AG04449 (cell line): Measurements from ENCODE around the gene MS4A4E.
"Not testable (repeated sequence)": the region's sequence is repeated elsewhere in the genome, so short reads cannot be mapped to it uniquely, and the experiment has no call there.

Experiments
- CTCF ChIA-PET: fragments of 350-600 bp; formaldehyde crosslinking; extraction: SDS; loops from one replicate; lab custom pipeline; 2021; ENCODE audit warnings: antibody characterized with exemption; lab: Yijun Ruan, JAX
- POLR2A ChIA-PET: fragments of 400-600, 350-600 bp; formaldehyde crosslinking; extraction: SDS; loops from one replicate; lab custom pipeline; 2020; ENCODE audit warnings: antibody characterized with exemption, inconsistent platforms; lab: Yijun Ruan, JAX
- DNase-seq: peaks from one replicate; pipeline ENCODE4 v3.0.0-alpha.2; 2010; ENCODE audit warnings: low read depth, low spot score
- H3K4me3 ChIP-seq: 2 replicates; pipeline ENCODE4 v1.5.1; 2011; ENCODE audit warnings: low read depth, mild to moderate bottlenecking, control low read depth, low read length
- CTCF ChIP-seq: IDR thresholded peaks from one replicate; pipeline ENCODE4 v1.5.1; 2011; ENCODE audit warnings: mild to moderate bottlenecking, moderate library complexity, low read length, control low read depth, inconsistent platforms; ENCODE audit not compliant: insufficient read depth; ENCODE audit errors: missing control alignments

Gene MS4A4E

GRCh38 chr11:60242740-60243239 is at the start of gene MS4A4E:
TSS of gene MS4A4E (minus strand) at chr11:60243137. CDS start at chr11:60230055, 13,082 bp downstream.
- no peak for TF ChIP-seq CTCF
- CTCF ChIA-PET: no interaction called here
- H3K4me3 ChIP-seq: no peak within 1 kb of the TSS
- POLR2A ChIA-PET: no interaction called here
- no peak for DNase-seq

- H3K4me3 ChIP-seq: no peak overlapping the region
- no peak for TF ChIP-seq CTCF
- no peak for DNase-seq
- ChIA-PET CTCF (no interaction called here), POLR2A (no interaction called here)
Measured at GRCh38 chr11:60292145-60292544, 49.2 kb upstream of the MS4A4E start.

- no peak overlapping the region for H3K4me3 ChIP-seq
- no peak for DNase-seq
- ChIA-PET CTCF (no interaction called here), POLR2A (no interaction called here)
- no peak for TF ChIP-seq CTCF
Measured at GRCh38 chr11:60288531-60288930, 45.6 kb upstream of the MS4A4E start.

- POLR2A ChIA-PET, H3K4me3 ChIP-seq, CTCF ChIA-PET, DNase-seq: not testable (repeated sequence)
Measured at GRCh38 chr11:60285411-60286126, 42.6 kb upstream of the MS4A4E start.

GRCh38 chr11:60282286-60282685 is 39.3 kb upstream of the MS4A4E start:
- ChIA-PET POLR2A (no interaction called here), CTCF (interaction anchor here (1.1 kb wide), 1 partner anchor 31 kb away, joined by 3 read pairs; no protein-coding TSS in a partner anchor)
- DNase-seq: no peak
- H3K4me3 ChIP-seq: no peak overlapping the region
- TF ChIP-seq CTCF: no peak

GRCh38 chr11:60281485-60281884 is 38.5 kb upstream of the MS4A4E start:
- DNase-seq: no peak
- H3K4me3 ChIP-seq: no peak overlapping the region
- TF ChIP-seq CTCF: no peak
- CTCF ChIA-PET: no interaction called here
- POLR2A ChIA-PET: no interaction called here

- no peak for TF ChIP-seq CTCF
- H3K4me3 ChIP-seq: no peak within 1 kb of the TSS
- POLR2A ChIA-PET: no interaction called here
- DNase-seq: no peak
- CTCF ChIA-PET: no interaction called here
Measured at GRCh38 chr11:60280412-60280811, 37.5 kb upstream of the MS4A4E start, which contains the start of gene MS4A4A. TSS of gene MS4A4A (plus strand) at chr11:60280666. CDS start at chr11:60280676, 10 bp downstream.
